GM21786 (cell line): Measurements from ENCODE around the gene EXOC4.

Experiments
- ATAC-seq: cut with Tn5 transposase; IDR thresholded peaks from one replicate; pipeline ENCODE4 v1.9.1; 2021; ENCODE audit not compliant: unreplicated experiment

Gene EXOC4

DNA sequence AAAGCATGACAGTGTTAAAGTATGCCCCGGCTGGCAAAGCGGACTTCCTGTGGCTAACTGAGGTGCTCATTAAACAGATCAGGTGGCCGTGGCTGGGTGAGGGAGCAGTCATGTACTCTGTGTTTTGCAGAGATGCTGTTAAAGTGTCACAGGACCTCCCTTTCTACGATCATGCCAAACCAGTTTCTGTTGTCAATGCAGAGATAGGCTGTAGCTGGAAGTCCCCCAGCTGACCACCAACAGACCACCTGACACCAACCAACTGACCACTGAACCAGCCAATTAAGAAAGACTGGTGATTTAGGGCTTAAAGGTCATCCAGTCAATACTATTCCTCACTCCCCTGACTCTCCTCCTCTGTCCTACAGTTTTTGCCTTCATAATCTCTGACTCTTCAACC lies 443.2 kb downstream of the EXOC4 start:
- ATAC-seq, result no peak

DNA sequence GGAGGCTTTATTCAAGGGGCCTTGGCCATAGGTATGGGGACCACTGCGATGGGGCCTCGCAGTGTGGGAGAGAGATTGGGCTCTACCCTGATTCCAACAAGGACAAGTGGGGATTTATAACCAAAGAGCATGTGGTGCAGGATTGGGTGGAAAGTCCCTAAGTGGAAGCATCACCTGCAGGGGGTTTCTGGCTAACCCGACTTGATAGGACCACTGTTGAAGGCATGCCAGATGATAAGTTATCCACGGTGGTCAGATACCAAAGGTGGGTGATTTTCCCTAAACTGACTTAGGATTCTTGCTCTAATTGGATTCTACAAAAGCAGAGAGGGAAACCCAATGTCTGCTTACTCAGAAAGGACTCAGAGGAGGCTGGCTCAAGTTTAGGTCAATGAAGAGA lies 444.7 kb downstream of the EXOC4 start:
- ATAC-seq, result no peak

DNA sequence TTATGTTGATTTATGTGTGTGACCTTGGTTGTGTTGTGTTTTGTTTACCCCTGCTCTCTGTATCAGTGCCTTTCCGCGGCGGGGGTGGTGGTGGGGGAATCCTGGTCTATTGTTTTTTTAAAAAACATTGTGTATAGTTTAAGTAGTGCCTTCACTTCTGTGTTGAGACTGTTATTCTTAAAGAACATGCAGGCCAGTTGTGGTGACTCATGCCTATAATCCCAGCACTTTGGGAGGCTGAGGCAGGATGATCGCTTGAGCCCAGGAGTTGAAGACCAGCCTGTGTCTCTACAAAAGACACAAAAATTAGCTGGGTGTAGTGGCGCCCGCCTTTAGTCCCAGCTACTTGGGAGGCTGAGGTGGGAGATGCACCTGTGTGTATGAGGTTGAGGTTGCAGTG lies 445.2 kb downstream of the EXOC4 start:
- ATAC-seq, result no peak

GRCh38 chr7:133699386-133699785 lies 446.5 kb downstream of the EXOC4 start:
- ATAC-seq, result no peak

DNA sequence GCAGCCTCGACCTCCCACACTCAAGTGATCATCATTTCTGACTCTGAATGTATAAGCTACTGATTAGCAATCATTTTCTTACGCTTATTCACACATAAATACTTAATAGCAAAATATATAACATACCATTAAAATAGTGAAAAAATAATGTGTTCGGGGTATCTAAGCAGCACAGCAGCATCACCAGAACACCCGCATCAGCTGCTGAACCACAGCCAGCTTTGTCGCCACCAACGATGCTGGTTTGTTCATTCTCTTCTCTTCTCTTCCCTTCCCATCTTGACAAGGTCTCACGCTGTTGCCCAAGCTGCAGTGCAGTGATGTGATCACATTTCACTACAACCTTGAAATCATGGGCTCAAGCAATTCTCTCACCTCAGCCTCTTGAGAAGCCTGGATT lies 449.2 kb downstream of the EXOC4 start:
- no peak for ATAC-seq

DNA sequence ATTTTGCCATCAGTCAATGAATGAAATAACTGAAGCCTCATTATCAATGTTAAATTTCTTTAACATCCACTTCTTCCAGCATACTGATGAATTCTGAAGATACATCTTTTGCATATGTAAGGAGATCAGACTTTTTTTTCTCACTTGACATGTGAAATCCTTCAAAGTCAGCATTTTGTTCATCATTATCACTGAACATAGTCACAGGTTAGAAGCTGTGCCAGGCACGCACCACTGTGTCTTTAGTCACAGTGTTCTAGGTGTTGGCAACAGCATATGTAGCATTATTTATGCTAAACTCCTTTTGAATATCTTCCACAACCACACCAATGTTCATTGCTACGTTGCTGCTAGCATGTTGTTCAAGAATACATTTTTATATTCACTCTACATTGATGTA lies 450.1 kb downstream of the EXOC4 start:
- no peak for ATAC-seq

- ATAC-seq, result no peak
These were observed 450.7 kb downstream of the EXOC4 start for GRCh38 chr7:133703547-133703946.

GRCh38 chr7:133704453-133704852 lies 451.6 kb downstream of the EXOC4 start:
- ATAC-seq, result no peak

DNA sequence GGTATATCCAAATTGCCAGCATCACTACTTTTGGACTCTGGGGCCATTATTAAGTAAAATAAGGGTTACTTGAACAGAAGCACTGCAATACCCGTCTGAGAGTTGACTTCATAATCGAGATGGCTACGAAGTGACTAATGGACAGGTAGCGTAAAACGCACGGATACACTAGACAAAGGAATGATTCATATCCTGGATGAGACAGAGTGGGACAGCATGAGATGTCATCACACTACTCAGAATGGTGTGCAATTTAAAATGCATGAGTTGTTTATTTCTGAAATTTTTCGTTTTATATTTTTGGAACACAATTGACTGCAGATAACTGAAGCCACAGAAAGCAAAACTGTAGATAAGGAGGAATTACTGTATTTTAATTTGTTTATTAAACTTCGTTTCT lies 452.7 kb downstream of the EXOC4 start:
- no peak for ATAC-seq

DNA sequence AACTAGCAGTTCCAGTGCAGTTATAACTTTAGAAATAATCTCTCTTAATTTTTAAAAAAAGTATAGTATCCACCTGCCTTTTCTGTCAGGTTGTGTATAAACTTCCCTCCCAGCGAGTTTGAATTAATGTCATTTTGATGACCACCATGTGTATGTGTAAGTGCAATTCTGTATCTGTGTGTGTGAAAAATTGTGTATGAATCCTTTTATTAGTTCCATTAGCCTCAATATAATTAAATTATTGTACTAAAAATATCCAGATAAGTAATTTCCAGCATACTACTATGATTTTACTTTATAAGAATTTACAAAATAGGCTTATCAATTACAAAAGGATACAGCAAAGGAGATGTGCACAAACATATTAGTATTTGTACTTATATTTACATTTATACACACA lies 453.1 kb downstream of the EXOC4 start:
- ATAC-seq, result no peak

- no peak for ATAC-seq
These were observed 456.4 kb downstream of the EXOC4 start for GRCh38 chr7:133709036-133709880.

DNA sequence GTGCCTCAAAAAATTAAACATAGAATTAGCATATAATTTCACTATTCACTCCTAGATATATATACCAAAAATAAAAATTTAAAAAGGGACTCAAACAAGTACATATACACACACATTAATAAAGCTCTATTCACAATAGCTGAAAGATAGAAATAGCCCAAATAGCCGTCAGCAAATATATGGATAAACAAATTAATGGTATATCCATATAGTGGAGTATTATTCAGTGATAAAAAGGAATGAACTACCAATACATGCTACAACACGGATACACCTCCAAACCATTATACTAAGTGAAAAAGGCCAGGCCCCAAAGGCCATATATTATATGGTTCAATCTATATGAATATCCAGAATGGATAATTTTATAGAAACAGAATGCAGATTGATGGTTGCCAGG lies 459.7 kb downstream of the EXOC4 start:
- ATAC-seq, result no peak

GRCh38 chr7:133714654-133715053 lies 461.8 kb downstream of the EXOC4 start:
- no peak for ATAC-seq

DNA sequence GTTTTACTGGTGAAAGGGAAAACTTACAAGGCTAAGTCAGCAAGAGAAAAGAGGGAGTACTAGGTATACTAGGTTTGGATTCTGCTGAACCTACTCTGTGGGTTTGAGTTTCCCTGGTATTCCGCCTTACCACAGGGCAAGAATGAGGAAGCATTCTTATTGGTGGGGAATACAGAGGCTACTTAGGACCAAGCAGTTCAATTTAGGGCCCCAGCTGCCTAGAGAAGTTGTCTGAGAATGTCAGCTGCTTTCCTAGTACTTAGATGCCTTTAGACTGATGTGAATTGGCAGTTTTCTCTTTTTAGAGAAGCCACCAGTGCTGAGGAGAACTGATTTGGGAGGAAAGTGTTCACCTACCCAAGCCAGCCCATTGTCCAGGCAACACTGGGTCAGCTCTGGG lies 465.3 kb downstream of the EXOC4 start:
- no peak for ATAC-seq

- no peak for ATAC-seq
These were observed 470.2 kb downstream of the EXOC4 start for GRCh38 chr7:133723044-133723443.

- ATAC-seq, result no peak
These were observed 471.3 kb downstream of the EXOC4 start for GRCh38 chr7:133724148-133724547.

- no peak for ATAC-seq
These were observed 471.8 kb downstream of the EXOC4 start for GRCh38 chr7:133724694-133725093.

DNA sequence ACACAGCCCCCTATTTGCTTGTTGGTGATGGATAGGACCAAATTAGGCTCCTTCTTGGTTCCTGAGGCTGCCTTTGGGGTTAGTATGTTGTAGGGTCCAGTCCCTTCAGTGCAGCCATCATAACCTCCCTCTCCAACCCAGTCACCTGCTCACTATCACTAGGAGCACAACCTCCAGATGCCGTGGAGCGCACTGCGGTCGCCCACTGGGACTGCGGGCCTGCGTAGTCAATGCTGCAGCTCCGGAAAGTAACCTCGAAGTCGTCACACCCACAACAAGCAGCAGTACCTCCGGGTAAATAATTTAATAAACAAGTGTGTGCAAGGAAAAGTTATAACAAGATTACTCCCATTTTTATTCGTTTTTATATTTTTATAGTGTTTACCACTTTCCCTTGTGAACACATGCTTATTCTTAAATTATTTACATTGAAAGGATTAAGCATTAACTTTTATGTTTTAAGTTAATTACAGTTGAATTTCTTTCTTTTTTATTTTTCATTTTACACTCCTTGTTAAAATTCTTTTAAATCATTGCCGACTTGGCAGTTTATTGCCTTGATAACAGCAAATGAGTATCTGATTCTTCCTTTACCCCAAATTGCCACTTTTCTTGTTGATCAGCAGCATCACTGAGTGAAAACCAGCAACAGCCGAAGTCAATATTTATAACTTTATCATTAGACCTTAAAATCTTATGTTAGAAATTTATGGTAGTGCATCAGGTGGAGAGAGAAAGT lies 474.8 kb downstream of the EXOC4 start:
- ATAC-seq, result no peak

DNA sequence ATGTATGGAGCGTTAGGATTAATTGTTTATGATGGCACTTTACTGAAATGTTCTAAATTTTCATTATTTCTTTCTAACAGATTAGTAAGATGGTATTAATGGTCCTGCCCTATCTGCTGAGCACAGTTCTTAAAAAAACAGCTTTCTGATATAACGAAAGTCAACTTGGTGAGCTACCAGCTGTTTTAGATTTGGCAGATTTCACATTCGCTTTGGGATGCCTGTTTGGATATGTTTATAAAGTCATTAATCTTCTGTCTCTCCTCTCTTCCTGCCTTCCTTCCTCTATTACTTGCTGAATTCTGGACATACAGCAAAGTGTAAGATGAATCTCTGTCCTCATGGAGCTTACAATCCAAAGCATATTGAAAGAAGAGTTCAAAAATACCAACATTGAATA lies 477.5 kb downstream of the EXOC4 start:
- ATAC-seq, result no peak

GRCh38 chr7:133733401-133733800 lies 480.5 kb downstream of the EXOC4 start:
- no peak for ATAC-seq

DNA sequence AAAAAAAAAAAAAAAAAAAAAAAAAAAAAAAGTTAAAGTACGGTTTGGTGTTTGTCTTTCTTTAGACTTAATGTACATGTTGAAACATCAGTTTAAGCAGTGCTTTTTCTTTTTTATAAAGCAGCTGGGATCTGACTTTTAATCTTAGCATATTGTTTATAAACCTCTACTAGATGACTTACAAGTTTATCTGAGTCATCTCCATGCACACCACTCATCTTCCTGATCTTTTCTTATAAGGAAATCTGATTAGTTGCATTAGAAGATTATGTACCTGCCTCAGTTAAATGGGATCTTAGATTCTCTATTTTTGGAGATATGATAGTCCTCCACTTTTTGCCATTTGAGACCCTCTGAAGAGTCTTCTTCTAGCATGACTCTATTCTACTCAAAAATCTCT lies 482.3 kb downstream of the EXOC4 start:
- no peak for ATAC-seq

DNA sequence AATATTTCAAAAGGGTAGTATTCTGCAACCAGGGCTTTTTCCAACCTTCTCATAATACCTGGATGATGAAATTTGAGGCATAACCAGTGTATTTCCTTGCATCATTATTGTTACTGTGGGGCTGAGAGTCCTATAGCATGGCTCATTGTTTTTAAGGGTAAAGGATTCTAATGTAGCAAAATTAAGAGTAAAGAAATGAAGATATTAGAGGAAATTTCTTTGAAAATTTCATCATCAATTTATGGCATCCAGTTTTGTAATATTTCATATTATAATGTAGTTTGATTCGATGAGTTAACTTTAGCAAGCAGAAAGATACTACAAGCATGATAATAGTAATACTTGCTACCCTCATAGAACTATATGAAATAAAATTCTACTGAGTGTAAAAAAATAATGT lies 486.9 kb downstream of the EXOC4 start:
- no peak for ATAC-seq
